Ovary (tissue), 9 donors: ENCODE measurements around the gene VPS18. TPM values are rescaled to one million over a fixed set of nuclear protein-coding genes. Genes with fewer than 3 reads are reported as not detected.

Experiments used
- DNase-seq, 5 donors: peaks; one replicate each; pipeline ENCODE4 v3.0.0-alpha.2; 2019 to 2020
- H3K27ac ChIP-seq, 2 donors: fragments of 200-600 bp; one replicate each; pipeline versions ENCODE4 v1.5.1 to v1.8.0; 2019 to 2022
- H3K27me3 ChIP-seq: fragments of 200-600 bp; one replicate; pipeline ENCODE4 v1.8.0; 2022
- H3K36me3 ChIP-seq: fragments of 200-600 bp; sonication (generic); one replicate; pipeline ENCODE4 v1.5.1; 2019
- H3K4me1 ChIP-seq: one replicate; pipeline ENCODE4 v1.8.1; 2013; ENCODE audit warnings: mild to moderate bottlenecking, moderate library complexity; ENCODE audit not compliant: insufficient read depth
- H3K4me3 ChIP-seq: fragments of 200-600 bp; sonication (generic); one replicate; pipeline ENCODE4 v1.5.1; 2017
- H3K9me3 ChIP-seq, 2 donors: fragments of 200-600 bp in 1 of 2; sonication (generic) in 1 of 2; one replicate each; pipeline versions ENCODE4 v1.5.1 to v1.8.1; 2013 to 2019; ENCODE audit warnings: mild to moderate bottlenecking in 1 of 2, moderate library complexity in 1 of 2
- CTCF ChIP-seq, 3 donors: fragments of 450-650 bp in 2 of 3; fragments of 200-600 bp in 1 of 3; IDR thresholded peaks; one replicate each; pipeline versions ENCODE4 v1.5.1 to v1.8.0; 2016 to 2022; ENCODE audit warnings: antibody characterized with exemption in 3 of 3, mild to moderate bottlenecking in 1 of 3
- EP300 ChIP-seq: sonication (generic); formaldehyde crosslinking; IDR thresholded peaks from one replicate; pipeline ENCODE4 v1.6.1; 2017; ENCODE audit warnings: antibody characterized with exemption
- POLR2A ChIP-seq: fragments of 450-650 bp; IDR thresholded peaks from one replicate; pipeline ENCODE4 v1.6.1; 2017; ENCODE audit warnings: antibody characterized with exemption, mild to moderate bottlenecking, moderate library complexity
- WGBS, 3 donors: extraction: QIAGEN DNeasy Blood & Tissue Kit in 1 of 3; methylation state at CpG; one replicate each; pipeline versions ENCODE4 v1.1.5 to v1.1.7; 2013 to 2017; 5-methylcytosine and 5-hydroxymethylcytosine counted together
- intact Hi-C, 4 donors: fragments of 100-400 bp; cut with DNase I; formaldehyde crosslinking; loops; one replicate each; pipeline versions ENCODE4 v1.11.0 to v1.15.1; 2022 to 2023
- polyA plus RNA-seq, 2 donors: library from polyadenylated mRNA; stranded (reverse); fragments of 200-250 nt in 1 of 2; fragments of 350-450 nt in 1 of 2; fragmentation: Illumina TruSeq in 1 of 2; extraction: RNeasy Lipid Tissue Mini Kit (QIAGEN cat#74804) in 1 of 2; gene quantifications; one replicate each; pipeline ENCODE4 v1.2.3, GENCODE V29; 2013 to 2014
- total RNA-seq, 7 donors: library from RNA; depleted of rRNA in 2 of 7; stranded (reverse); fragments of >200 nt in 2 of 7; fragmentation: NEBNext Ultra II Directional in 3 of 7; extraction: Animal tissue kit (Norgen Biotek cat#: 25700) in 3 of 7; gene quantifications; one replicate each; pipeline versions ENCODE4 v1.1.0 to v1.2.4, GENCODE V29; 2016 to 2023
- donor health status: DM: no; HTN: no; CAD: no; lungs with moderate emphysema.
- donor health status: DM: no; HTN: no; CAD: no.
- donor health status: Bipolar disorder and iron deficiency.
- donor health status: DM: yes; HTN: yes; CAD: no.
- donor health status: DM: no; HTN: no; CAD: no.
- donor health status: DM: yes; HTN: yes; CAD: no.

VPS18 gene
- total and polyA plus RNA-seq, 9 donors, result 8.0 to 26.3 (median 21.1) TPM

GRCh38 chr15:40944510-40945296, 50.5 kb downstream of the VPS18 start:
- Histone ChIP-seq H3K27me3 (no peaks in the 10 kb centered on the region), H3K9me3 (no peaks in the 10 kb centered on the region), H3K4me1 (peaks cover 6% of the 10 kb centered on the region), H3K4me3 (no peak overlapping the region), H3K36me3 (no peaks in the 10 kb centered on the region), H3K27ac (no peak overlapping the region)
- DNase-seq, result no peak
- WGBS, 3 donors, result 87 to 91% (median 90%) methylated on average over 11 of the region's 11 CpGs
- TF ChIP-seq CTCF (IDR thresholded peaks at IDR 0.05) (no peak), POLR2A (no peak), EP300 (no peak)
- intact Hi-C loops, result no loop called here

- Histone ChIP-seq H3K4me3 (no peak overlapping the region), H3K9me3 (no peaks in the 10 kb centered on the region), H3K27me3 (no peaks in the 10 kb centered on the region), H3K36me3 (no peaks in the 10 kb centered on the region), H3K4me1 (peaks cover 3% of the 10 kb centered on the region), H3K27ac (no peak overlapping the region)
- intact Hi-C loops, result no loop called here
- no peak for TF ChIP-seq POLR2A
- 75 to 78% (median 77%) methylated on average over 21 of the region's 21 CpGs for WGBS, 3 donors
- DNase-seq, result no peak
These were observed 54.6 kb downstream of the VPS18 start for GRCh38 chr15:40948706-40949473.

- 50 to 54% (median 51%) methylated on average over 7 of the region's 7 CpGs for WGBS, 3 donors
- no peaks in the 10 kb centered on the region for H3K36me3 ChIP-seq
- no peaks in the 10 kb centered on the region for H3K9me3 ChIP-seq
- DNase-seq, result no peak
- intact Hi-C loops, result no loop called here
- no peaks in the 10 kb centered on the region for H3K27me3 ChIP-seq
- H3K4me3 ChIP-seq, result no peak overlapping the region
- H3K4me1 ChIP-seq, result peaks cover 3% of the 10 kb centered on the region
- no peak for TF ChIP-seq CTCF (IDR thresholded peaks at IDR 0.05)
- no peak for TF ChIP-seq EP300
- TF ChIP-seq POLR2A, result no peak
- H3K27ac ChIP-seq, result no peak overlapping the region
These were observed 55.5 kb downstream of the VPS18 start for GRCh38 chr15:40949756-40950207.

DNA sequence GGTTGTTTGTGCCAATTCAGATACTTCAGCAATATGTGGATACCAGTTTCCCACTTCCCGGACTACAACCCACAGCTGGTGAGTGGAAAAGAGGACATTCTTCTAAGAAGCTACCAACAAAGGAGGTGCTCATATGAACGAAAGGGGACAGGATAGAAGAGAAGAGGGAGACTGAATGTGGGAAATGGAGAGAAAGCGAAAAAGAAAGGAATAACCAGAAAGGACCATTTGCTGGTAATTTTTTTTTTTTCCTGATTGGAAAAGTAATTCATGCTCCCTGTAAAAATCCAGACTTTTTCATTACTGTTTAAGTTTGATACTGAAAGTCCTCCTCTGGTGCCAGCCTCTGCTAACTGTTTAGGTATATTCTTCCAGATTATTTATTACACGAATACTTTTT, 57.5 kb downstream of the VPS18 start:
- H3K27me3 ChIP-seq, result no peaks in the 10 kb centered on the region
- no peak overlapping the region for H3K4me3 ChIP-seq
- no peak overlapping the region for H3K27ac ChIP-seq
- no peaks in the 10 kb centered on the region for H3K9me3 ChIP-seq
- no peaks in the 10 kb centered on the region for H3K36me3 ChIP-seq
- no peak for TF ChIP-seq CTCF (IDR thresholded peaks at IDR 0.05)
- TF ChIP-seq POLR2A, result no peak
- no peak for TF ChIP-seq EP300
- 75 to 85% (median 84%) methylated on average over 4 of the region's 4 CpGs for WGBS, 3 donors
- H3K4me1 ChIP-seq, result peaks cover 3% of the 10 kb centered on the region
- intact Hi-C loops, result no loop called here
- DNase-seq, result no peak
